GM12878 (cell line): ENCODE measurements around the gene NF1.

ENCODE experiments used
- ATF7 ChIP-seq: fragments of 450-650 bp; IDR thresholded peaks from 2 replicates; pipeline ENCODE4 v1.6.1; 2016; ENCODE audit warnings: low read depth, mild to moderate bottlenecking
- CEBPB ChIP-seq, 2 experiments: fragments of 150-350 bp in 1 of 2; IDR thresholded peaks; 2 replicates each; pipeline ENCODE4 v1.6.1; 2012 to 2014; ENCODE audit warnings: low read depth in 2 of 2, low read length in 2 of 2, borderline replicate concordance in 1 of 2, inconsistent platforms in 1 of 2
- ESRRA ChIP-seq: IDR thresholded peaks from 2 replicates; pipeline ENCODE4 v1.6.1; 2012; ENCODE audit warnings: mild to moderate bottlenecking, low read length, improper control_type of control experiment
- JUND ChIP-seq: IDR thresholded peaks from 2 replicates; pipeline ENCODE4 v1.6.1; 2012; ENCODE audit warnings: low read depth, mild to moderate bottlenecking, low read length, improper control_type of control experiment, moderate library complexity
- POLR2AphosphoS2 ChIP-seq: IDR thresholded peaks from 2 replicates; pipeline ENCODE4 v1.6.1; 2011; ENCODE audit warnings: low read depth, mild to moderate bottlenecking, low read length, improper control_type of control experiment, moderate library complexity
- TCF7 ChIP-seq: IDR thresholded peaks from 2 replicates; pipeline ENCODE4 v1.6.1; 2014; ENCODE audit warnings: antibody characterized with exemption, borderline replicate concordance
- YY1 ChIP-seq: IDR thresholded peaks from 2 replicates; pipeline ENCODE4 v1.6.1; 2011; ENCODE audit warnings: low read depth, mild to moderate bottlenecking, low read length
- TF ChIP-seq, protein P1 (sequence below), 3 experiments: IDR thresholded peaks in 2 of 3; conservative IDR thresholded peaks in 1 of 3; 2 replicates each; pipeline ENCODE4 v1.5.1; 2011; ENCODE audit warnings: low read depth in 3 of 3, low read length in 3 of 3, mild to moderate bottlenecking in 3 of 3, control low read depth in 2 of 3, moderate library complexity in 2 of 3, inconsistent platforms in 1 of 3, mixed read lengths in 1 of 3; ENCODE audit not compliant: control insufficient read depth in 2 of 3, insufficient read depth in 1 of 3; ENCODE audit errors: extremely low read depth in 1 of 3
- TF ChIP-seq, protein P2 (sequence below): IDR thresholded peaks from 2 replicates; pipeline ENCODE4 v1.6.1; 2011; ENCODE audit warnings: borderline replicate concordance, low read depth, mild to moderate bottlenecking, moderate library complexity, mixed read lengths, low read length; ENCODE audit not compliant: insufficient read depth; ENCODE audit errors: extremely low read length

DNA sequence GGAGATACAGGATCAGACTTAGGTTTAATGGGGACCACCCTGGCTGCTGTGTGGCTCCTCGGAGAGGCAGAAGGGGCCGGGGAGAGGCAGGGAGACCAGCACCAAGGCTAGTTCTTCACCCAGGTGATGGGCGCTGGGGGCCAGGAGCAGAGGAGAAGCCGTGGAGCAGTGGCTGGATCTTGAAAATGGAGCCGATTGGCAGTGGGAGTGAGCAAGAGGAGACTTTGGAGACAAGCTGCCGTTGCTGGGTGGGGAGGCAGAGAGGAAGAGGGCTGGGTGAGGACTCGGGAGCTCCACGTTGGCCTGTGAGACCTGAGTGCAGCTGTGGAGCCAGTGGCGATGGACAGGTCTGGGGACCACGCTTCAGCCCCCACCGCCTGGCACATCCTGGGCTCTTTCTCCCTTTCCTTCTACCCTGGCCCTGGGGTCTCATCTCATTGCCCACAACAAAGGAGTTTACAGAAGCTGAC lies 305.7 kb downstream of the NF1 start:
- TF ChIP-seq JUND = no peak
- no peak for TF ChIP-seq POLR2AphosphoS2
- TF ChIP-seq ESRRA = no peak
- TF ChIP-seq, protein P1, sequence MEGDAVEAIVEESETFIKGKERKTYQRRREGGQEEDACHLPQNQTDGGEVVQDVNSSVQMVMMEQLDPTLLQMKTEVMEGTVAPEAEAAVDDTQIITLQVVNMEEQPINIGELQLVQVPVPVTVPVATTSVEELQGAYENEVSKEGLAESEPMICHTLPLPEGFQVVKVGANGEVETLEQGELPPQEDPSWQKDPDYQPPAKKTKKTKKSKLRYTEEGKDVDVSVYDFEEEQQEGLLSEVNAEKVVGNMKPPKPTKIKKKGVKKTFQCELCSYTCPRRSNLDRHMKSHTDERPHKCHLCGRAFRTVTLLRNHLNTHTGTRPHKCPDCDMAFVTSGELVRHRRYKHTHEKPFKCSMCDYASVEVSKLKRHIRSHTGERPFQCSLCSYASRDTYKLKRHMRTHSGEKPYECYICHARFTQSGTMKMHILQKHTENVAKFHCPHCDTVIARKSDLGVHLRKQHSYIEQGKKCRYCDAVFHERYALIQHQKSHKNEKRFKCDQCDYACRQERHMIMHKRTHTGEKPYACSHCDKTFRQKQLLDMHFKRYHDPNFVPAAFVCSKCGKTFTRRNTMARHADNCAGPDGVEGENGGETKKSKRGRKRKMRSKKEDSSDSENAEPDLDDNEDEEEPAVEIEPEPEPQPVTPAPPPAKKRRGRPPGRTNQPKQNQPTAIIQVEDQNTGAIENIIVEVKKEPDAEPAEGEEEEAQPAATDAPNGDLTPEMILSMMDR (IDR thresholded peaks at IDR 0.05 in 2 of 3, conservative IDR thresholded peaks at IDR 0.05 in 1 of 3; ENCODE audit: control insufficient read depth in 2 of 3, extremely low read depth in 1 of 3, insufficient read depth in 1 of 3, low read depth in 3 of 3, low read length in 3 of 3) = no peak
- TF ChIP-seq, protein P2, sequence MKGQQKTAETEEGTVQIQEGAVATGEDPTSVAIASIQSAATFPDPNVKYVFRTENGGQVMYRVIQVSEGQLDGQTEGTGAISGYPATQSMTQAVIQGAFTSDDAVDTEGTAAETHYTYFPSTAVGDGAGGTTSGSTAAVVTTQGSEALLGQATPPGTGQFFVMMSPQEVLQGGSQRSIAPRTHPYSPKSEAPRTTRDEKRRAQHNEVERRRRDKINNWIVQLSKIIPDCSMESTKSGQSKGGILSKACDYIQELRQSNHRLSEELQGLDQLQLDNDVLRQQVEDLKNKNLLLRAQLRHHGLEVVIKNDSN = no peak
- TF ChIP-seq ATF7 = no peak
- no peak for TF ChIP-seq TCF7
- no peak for TF ChIP-seq YY1
- no peak for TF ChIP-seq CEBPB (IDR thresholded peaks at IDR 0.05; ENCODE audit: borderline replicate concordance in 1 of 2, low read depth in 2 of 2, low read length in 2 of 2)
